Measurements from ENCODE around the gene PTPRN2. TPM values are rescaled to one million over a fixed set of nuclear protein-coding genes. Genes with fewer than 3 reads are reported as not detected.
A peak's percentile ranks its signal among the peaks of the same experiment; 100 is the strongest.

The PTPRN2 gene
- total and polyA plus RNA-seq, 2 of the 8 experiments (the other 6 are each of a cell fraction or from before 2014, with no cell fraction given) = 2.6 to 4.5 TPM

- H2BK120ac ChIP-seq (replicated peaks; ENCODE audit: low read depth, low read length) = no peak overlapping the region
- no peak overlapping the region for H3K9ac ChIP-seq (replicated peaks in 1 of 4; ENCODE audit: extremely low read depth in 1 of 4, low read depth in 3 of 4, low read length in 3 of 4)
- no peak overlapping the region for H2BK5ac ChIP-seq (ENCODE audit: low read depth, low read length)
- no peaks in the 10 kb centered on the region for H3K23me2 ChIP-seq (ENCODE audit: low read depth, low read length)
- H2BK12ac ChIP-seq (ENCODE audit: low read depth, low read length) = no peak overlapping the region
- no peak overlapping the region for H2BK20ac ChIP-seq (ENCODE audit: low read length)
- no peak overlapping the region for H3K4me3 ChIP-seq (ENCODE audit: extremely low read depth in 1 of 4, insufficient read depth in 2 of 4, low read depth in 3 of 4, low read length in 4 of 4)
- FAIRE-seq (no peak), DNase-seq (ENCODE audit: low read depth in 1 of 2, low spot score in 2 of 2) (no peak)
- 85% methylated on average over 16 of the region's 16 CpGs; no CpG with 5 or more reads in 1 of the 2 experiments for WGBS, 2 experiments (ENCODE audit: extremely low coverage in 1 of 2, insufficient coverage in 1 of 2, insufficient read length in 1 of 2, insufficient replicate concordance in 2 of 2, low coverage in 1 of 2, low lambda C conversion rate in 2 of 2, missing lambda C conversion rate in 1 of 2)
- H3K9me3 ChIP-seq (ENCODE audit: insufficient read depth in 2 of 2, low read depth in 1 of 2, low read length in 1 of 2) = no peaks in the 10 kb centered on the region; a peak in 1 of 4 replicates
- ChIA-PET POLR2A (ENCODE audit: partially characterized antibody) (no interaction called here), CTCF (ENCODE audit: partially characterized antibody) (interaction anchor here (0.6 kb wide), 1 partner anchor 1768 kb away, joined by 3 read pairs; no protein-coding TSS in a partner anchor)
- no peak overlapping the region for H2AK5ac ChIP-seq (ENCODE audit: low read depth, low read length)
- no peak overlapping the region for H3K27ac ChIP-seq (ENCODE audit: low read depth, low read length)
- H4K91ac ChIP-seq (replicated peaks; ENCODE audit: insufficient read length, low read length) = no peak overlapping the region
- no peaks in the 10 kb centered on the region for H3K36me3 ChIP-seq (ENCODE audit: control insufficient read depth in 2 of 4, insufficient read depth in 4 of 4, low read length in 3 of 4)
- no peak overlapping the region for H3K18ac ChIP-seq (ENCODE audit: extremely low read depth, low read length)
- H3K4me2 ChIP-seq (ENCODE audit: insufficient read depth in 1 of 2, low read depth in 2 of 2, low read length in 2 of 2) = no peak overlapping the region
- no peaks in the 10 kb centered on the region for H3K79me2 ChIP-seq (ENCODE audit: control insufficient read depth in 1 of 2, insufficient read depth in 2 of 2, low read length in 2 of 2)
- H2BK15ac ChIP-seq (ENCODE audit: low read length) = no peak overlapping the region
- no peak overlapping the region for H3K14ac ChIP-seq (ENCODE audit: insufficient read length)
- H3K56ac ChIP-seq (replicated peaks; ENCODE audit: insufficient read length, low read depth, low read length) = no peak overlapping the region
- no peaks in the 10 kb centered on the region for H4K20me1 ChIP-seq (replicated peaks in 1 of 2; ENCODE audit: control insufficient read depth in 1 of 2, insufficient read depth in 2 of 2, low read length in 2 of 2)
- peaks cover 0 to 3% (median 0%) of the 10 kb centered on the region in 4 experiments; a peak in 1 of 7 replicates for H3K4me1 ChIP-seq (replicated peaks in 1 of 4; ENCODE audit: control insufficient read depth in 3 of 4, insufficient read depth in 4 of 4, low read length in 3 of 4)
- TF ChIP-seq E2F6 (IDR thresholded peaks at IDR 0.05) (peak; percentile 36; the same call in 1 of the 2 replicates), POLR2AphosphoS5 (IDR thresholded peaks at IDR 0.05; ENCODE audit: low read depth, low read length) (no peak), KDM5A (IDR thresholded peaks at IDR 0.05; ENCODE audit: low read length) (no peak), CTBP2 (IDR thresholded peaks at IDR 0.05; ENCODE audit: borderline replicate concordance, insufficient read depth, insufficient read length, low read length) (no peak), ZNF274 (IDR thresholded peaks at IDR 0.05; ENCODE audit: borderline replicate concordance, extremely low read depth, low read length) (no peak), KDM4A (IDR thresholded peaks at IDR 0.05; ENCODE audit: low read depth, low read length, severe bottlenecking) (no peak), CTCF (IDR thresholded peaks at IDR 0.05; ENCODE audit: control extremely low read depth in 1 of 3, insufficient read depth in 1 of 3, low read depth in 1 of 3, low read length in 3 of 3) (no peak), NRF1 (IDR thresholded peaks at IDR 0.05; ENCODE audit: low read depth, low read length) (no peak), BACH1 (IDR thresholded peaks at IDR 0.05; ENCODE audit: low read length) (no peak)
- H4K5ac ChIP-seq (ENCODE audit: insufficient read length, low read depth, low read length) = no peak overlapping the region
- no peak overlapping the region for H2AFZ ChIP-seq (ENCODE audit: low read length)
- H3K23ac ChIP-seq (ENCODE audit: insufficient read length) = no peak overlapping the region
- no peaks in the 10 kb centered on the region for H3K27me3 ChIP-seq (replicated peaks in 1 of 4; ENCODE audit: control insufficient read depth in 3 of 4, extremely low read depth in 1 of 4, insufficient read depth in 3 of 4, low read length in 3 of 4)
- H4K8ac ChIP-seq (ENCODE audit: extremely low read depth, insufficient read depth, low read length) = no peak overlapping the region
- H3K79me1 ChIP-seq (ENCODE audit: low read depth, low read length) = peaks cover 3% of the 10 kb centered on the region; the same call in 1 of the 2 replicates
- H3K4ac ChIP-seq (replicated peaks; ENCODE audit: insufficient read length, low read depth, low read length) = no peak overlapping the region
Observed at GRCh38 chr7:157513682-157514081, 1073.9 kb downstream of the PTPRN2 start.

Data from H1 (cell line).